Endothelial cell (in vitro differentiated cells): ENCODE data around the gene PPFIBP2. TPM values are rescaled to one million over a fixed set of nuclear protein-coding genes. Genes with fewer than 3 reads are reported as not detected.

Experiments
- DNase-seq: peaks from one replicate; pipeline ENCODE4 v3.0.0; 2021; ENCODE audit warnings: low spot score
- H3K27ac Mint-ChIP-seq: one replicate; pipeline ENCODE4 v1.8.0; 2021; ENCODE audit warnings: mixed read lengths, inconsistent platforms; ENCODE audit not compliant: unreplicated experiment
- H3K27me3 Mint-ChIP-seq: one replicate; pipeline ENCODE4 v1.8.0; 2021; ENCODE audit warnings: mild to moderate bottlenecking, moderate library complexity, mixed read lengths, inconsistent platforms; ENCODE audit not compliant: unreplicated experiment
- H3K36me3 Mint-ChIP-seq: one replicate; pipeline ENCODE4 v1.8.0; 2021; ENCODE audit warnings: mild to moderate bottlenecking, low read depth, mixed read lengths, inconsistent platforms; ENCODE audit not compliant: unreplicated experiment
- H3K4me1 Mint-ChIP-seq: one replicate; pipeline ENCODE4 v1.8.0; 2021; ENCODE audit warnings: mild to moderate bottlenecking, mixed read lengths, inconsistent platforms; ENCODE audit not compliant: unreplicated experiment
- H3K4me3 Mint-ChIP-seq: one replicate; pipeline ENCODE4 v1.8.0; 2021; ENCODE audit warnings: mild to moderate bottlenecking, mixed read lengths, inconsistent platforms; ENCODE audit not compliant: unreplicated experiment
- H3K9me3 Mint-ChIP-seq: one replicate; pipeline ENCODE4 v1.8.0; 2021; ENCODE audit warnings: mixed read lengths, inconsistent platforms; ENCODE audit not compliant: unreplicated experiment
- CTCF ChIP-seq: fragments of 200-600 bp; sonication (generic); IDR thresholded peaks from one replicate; pipeline ENCODE4 v1.5.0; 2021; ENCODE audit warnings: antibody characterized with exemption; ENCODE audit not compliant: unreplicated experiment
- total RNA-seq: library from RNA; stranded (reverse); fragmentation: NEBNext Ultra II Directional; extraction: Animal tissue kit (Norgen Biotek cat#: 25700); gene quantifications from one replicate; pipeline ENCODE4 v1.2.1, GENCODE V29; 2021; ENCODE audit not compliant: unreplicated experiment

Gene PPFIBP2
- total RNA-seq, 1 donor from 2014 or later = 7.3 TPM

- H3K4me1 Mint-ChIP-seq = peaks cover 4% of the 10 kb centered on the region
- H3K27ac Mint-ChIP-seq = no peak overlapping the region
- no peaks in the 10 kb centered on the region for H3K9me3 Mint-ChIP-seq
- no peak overlapping the region for H3K4me3 Mint-ChIP-seq
- H3K36me3 Mint-ChIP-seq = no peaks in the 10 kb centered on the region
- no peaks in the 10 kb centered on the region for H3K27me3 Mint-ChIP-seq
- DNase-seq = no peak
- no peak for TF ChIP-seq CTCF
Measured at GRCh38 chr11:7486098-7486780, 27.6 kb upstream of the PPFIBP2 start.

GRCh38 chr11:7486781-7487140 lies 27.0 kb upstream of the PPFIBP2 start:
- no peak for TF ChIP-seq CTCF
- H3K4me1 Mint-ChIP-seq = peaks cover 4% of the 10 kb centered on the region
- no peaks in the 10 kb centered on the region for H3K9me3 Mint-ChIP-seq
- H3K36me3 Mint-ChIP-seq = no peaks in the 10 kb centered on the region
- DNase-seq = no peak
- no peaks in the 10 kb centered on the region for H3K27me3 Mint-ChIP-seq
- no peak overlapping the region for H3K27ac Mint-ChIP-seq
- no peak overlapping the region for H3K4me3 Mint-ChIP-seq

GRCh38 chr11:7487360-7487759 lies 26.4 kb upstream of the PPFIBP2 start:
- H3K27me3 Mint-ChIP-seq = no peaks in the 10 kb centered on the region
- H3K4me3 Mint-ChIP-seq = no peak overlapping the region
- H3K36me3 Mint-ChIP-seq = no peaks in the 10 kb centered on the region
- peaks cover 4% of the 10 kb centered on the region for H3K4me1 Mint-ChIP-seq
- no peak overlapping the region for H3K27ac Mint-ChIP-seq
- no peaks in the 10 kb centered on the region for H3K9me3 Mint-ChIP-seq
- TF ChIP-seq CTCF = no peak
- DNase-seq = no peak

GRCh38 chr11:7488681-7489080 lies 25.1 kb upstream of the PPFIBP2 start:
- Mint-ChIP-seq H3K4me1 (peaks cover 4% of the 10 kb centered on the region), H3K9me3 (no peaks in the 10 kb centered on the region), H3K4me3 (no peak overlapping the region), H3K27me3 (no peaks in the 10 kb centered on the region), H3K36me3 (no peaks in the 10 kb centered on the region), H3K27ac (no peak overlapping the region)
- TF ChIP-seq CTCF = no peak
- no peak for DNase-seq

GRCh38 chr11:7489376-7489775 lies 24.4 kb upstream of the PPFIBP2 start:
- Mint-ChIP-seq H3K36me3 (no peaks in the 10 kb centered on the region), H3K27ac (no peak overlapping the region)

More at GRCh38 chr11:7489376-7489775, 24.4 kb upstream of the PPFIBP2 start:
- Mint-ChIP-seq H3K4me1 (peaks cover 4% of the 10 kb centered on the region), H3K4me3 (no peak overlapping the region), H3K27me3 (no peaks in the 10 kb centered on the region), H3K9me3 (no peaks in the 10 kb centered on the region)
- TF ChIP-seq CTCF = no peak
- DNase-seq = no peak
